Urinary bladder (tissue), 4 donors: ENCODE data around the gene BEAN1. TPM values are rescaled to one million over a fixed set of nuclear protein-coding genes. Genes with fewer than 3 reads are reported as not detected.

Source experiments
- DNase-seq: peaks from one replicate; pipeline ENCODE4 v3.0.0-alpha.2; 2015; ENCODE audit errors: extremely low spot score
- H3K27ac ChIP-seq: one replicate; pipeline ENCODE4 v1.5.1; 2013; ENCODE audit warnings: low read depth, mild to moderate bottlenecking, moderate library complexity
- H3K36me3 ChIP-seq: one replicate; pipeline ENCODE4 v1.6.1; 2013; ENCODE audit warnings: mild to moderate bottlenecking, moderate library complexity; ENCODE audit not compliant: insufficient read depth
- H3K4me1 ChIP-seq: one replicate; pipeline ENCODE4 v1.6.1; 2013; ENCODE audit warnings: mild to moderate bottlenecking, moderate library complexity; ENCODE audit not compliant: insufficient read depth
- H3K4me3 ChIP-seq: one replicate; pipeline ENCODE4 v1.5.1; 2013; ENCODE audit warnings: low read depth, low read length
- WGBS: extraction: QIAGEN DNeasy Blood & Tissue Kit; methylation state at CpG from one replicate; pipeline ENCODE4 v1.1.7; 2013; 5-methylcytosine and 5-hydroxymethylcytosine counted together
- polyA plus RNA-seq: library from polyadenylated mRNA; stranded (reverse); fragments of 200-250 nt; gene quantifications from one replicate; pipeline ENCODE4 v1.2.3, GENCODE V29; 2013
- total RNA-seq: library from RNA; depleted of rRNA; stranded (reverse); fragments of >200 nt; gene quantifications from one replicate; pipeline ENCODE4 v1.2.3, GENCODE V29; 2014
- donor health status: healthy with polysubstance abuse.
- donor health status: healthy.

Gene BEAN1
- total and polyA plus RNA-seq, 2 donors = 0.85 to 1.0 TPM

DNA sequence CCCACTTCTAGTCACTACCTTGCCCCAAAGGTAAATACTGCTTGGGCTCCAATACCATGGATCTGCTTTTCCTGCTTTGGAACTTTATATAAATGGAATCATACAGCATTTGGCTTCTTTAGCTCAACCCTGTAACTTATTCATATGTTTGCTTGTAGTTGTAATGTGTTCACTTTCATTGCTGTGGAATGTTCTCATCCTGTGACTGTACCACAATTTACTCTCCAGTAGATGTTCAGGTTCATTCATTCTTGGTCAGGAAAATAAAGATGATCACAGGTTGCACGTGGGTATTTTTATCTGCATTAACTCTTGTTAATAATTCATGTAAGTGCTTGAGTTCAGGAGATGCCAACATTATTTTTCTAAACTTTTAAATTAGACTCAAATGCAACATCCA is 6.7 kb upstream of the BEAN1 start:
- Histone ChIP-seq H3K4me3 (no peak overlapping the region), H3K27ac (no peak overlapping the region), H3K4me1 (no peaks in the 10 kb centered on the region), H3K36me3 (no peaks in the 10 kb centered on the region)
- WGBS = 62% methylated on average over 1 of the region's 1 CpG
- DNase-seq = no peak

DNA sequence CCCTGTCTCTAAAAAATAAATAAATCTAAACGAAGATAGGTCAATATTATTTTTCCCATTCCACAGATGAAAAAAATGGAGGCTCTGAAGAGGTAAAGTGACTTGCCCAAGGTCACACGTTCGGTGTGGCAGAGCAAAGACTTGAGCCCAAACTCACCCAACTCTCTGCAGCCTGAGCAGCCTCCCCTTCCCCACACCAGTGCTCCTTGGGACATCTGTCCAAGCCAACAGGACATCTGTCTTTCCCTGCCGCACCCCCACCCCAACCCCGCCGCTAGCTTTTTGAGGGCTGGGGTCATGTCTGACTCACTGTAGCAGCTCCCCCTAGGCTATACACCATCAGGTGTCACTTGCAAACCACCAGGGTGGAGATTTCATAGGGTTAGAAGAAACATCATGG is 5.2 kb upstream of the BEAN1 start:
- DNase-seq = no peak
- no peaks in the 10 kb centered on the region for H3K36me3 ChIP-seq
- 77% methylated on average over 6 of the region's 6 CpGs for WGBS
- H3K27ac ChIP-seq = no peak overlapping the region
- no peak overlapping the region for H3K4me3 ChIP-seq
- H3K4me1 ChIP-seq = no peaks in the 10 kb centered on the region

DNA sequence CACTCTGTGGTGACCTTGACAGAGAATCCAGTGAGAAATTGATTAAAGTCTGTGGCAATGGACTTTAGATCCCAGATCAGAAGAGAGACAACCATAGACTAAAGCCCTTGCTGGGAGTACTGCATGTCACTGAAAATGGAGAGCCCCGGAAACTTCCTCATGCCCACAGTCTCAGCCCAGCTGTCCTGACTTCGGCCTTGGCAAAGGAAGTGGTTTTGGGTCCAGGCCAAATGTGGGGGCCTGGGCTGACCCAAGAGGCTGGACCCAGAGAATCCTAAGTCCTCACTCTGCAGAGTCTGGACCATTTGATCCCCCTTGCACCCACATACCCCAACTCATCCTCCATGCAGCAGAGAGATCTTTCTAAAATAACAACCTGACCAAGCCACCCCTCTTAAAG is 4.7 kb upstream of the BEAN1 start:
- Histone ChIP-seq H3K4me3 (no peak overlapping the region), H3K4me1 (no peaks in the 10 kb centered on the region), H3K27ac (no peak overlapping the region), H3K36me3 (no peaks in the 10 kb centered on the region)
- 78% methylated on average over 2 of the region's 2 CpGs for WGBS
- no peak for DNase-seq

DNA sequence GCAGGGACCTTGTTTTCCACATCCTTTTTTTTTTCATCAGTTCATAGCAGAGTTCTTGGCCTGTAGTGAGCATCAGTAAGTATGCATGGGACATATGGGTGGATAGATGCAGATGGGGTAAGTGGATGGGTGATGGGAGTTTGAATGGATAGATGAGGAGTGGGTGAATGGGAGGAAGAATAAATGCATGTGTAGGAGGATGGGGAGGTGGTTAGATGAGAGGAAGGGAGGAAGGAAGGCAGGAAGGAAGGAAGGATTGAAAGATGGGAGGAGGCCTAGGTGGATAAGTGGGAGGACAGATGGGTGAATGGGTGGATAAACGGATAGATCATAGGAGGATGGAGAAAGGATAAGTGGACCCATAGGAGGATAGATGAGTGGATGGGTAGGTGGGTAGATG is 3.9 kb upstream of the BEAN1 start:
- no peak overlapping the region for H3K4me3 ChIP-seq
- H3K36me3 ChIP-seq = no peaks in the 10 kb centered on the region
- no peak for DNase-seq
- WGBS = 93% methylated on average over 1 of the region's 1 CpG
- no peak overlapping the region for H3K27ac ChIP-seq
- no peaks in the 10 kb centered on the region for H3K4me1 ChIP-seq

DNA sequence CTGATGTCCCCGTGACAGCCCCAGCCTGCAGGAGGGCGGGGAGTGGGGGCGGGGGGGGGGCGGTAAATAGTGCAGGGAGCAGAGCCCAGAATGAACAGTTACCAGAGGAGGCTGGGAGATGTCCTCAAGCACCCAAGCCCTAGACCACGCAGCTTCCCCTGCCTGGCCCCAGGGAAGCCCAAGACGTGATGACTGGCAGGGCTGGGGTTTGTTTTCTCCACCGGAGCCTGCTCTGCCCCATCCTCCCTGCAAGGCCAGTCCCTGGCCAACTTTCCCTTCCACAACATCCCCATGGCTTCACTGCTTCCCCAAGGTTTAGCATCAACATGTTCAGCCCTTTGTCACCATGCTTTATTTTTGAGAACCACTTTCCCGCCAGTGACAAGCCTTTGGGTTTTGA is 1.4 kb upstream of the BEAN1 start:
- H3K27ac ChIP-seq = no peak overlapping the region
- no peaks in the 10 kb centered on the region for H3K4me1 ChIP-seq
- 37% methylated on average over 8 of the region's 8 CpGs for WGBS
- no peak for DNase-seq
- H3K4me3 ChIP-seq = no peak overlapping the region
- H3K36me3 ChIP-seq = no peaks in the 10 kb centered on the region

DNA sequence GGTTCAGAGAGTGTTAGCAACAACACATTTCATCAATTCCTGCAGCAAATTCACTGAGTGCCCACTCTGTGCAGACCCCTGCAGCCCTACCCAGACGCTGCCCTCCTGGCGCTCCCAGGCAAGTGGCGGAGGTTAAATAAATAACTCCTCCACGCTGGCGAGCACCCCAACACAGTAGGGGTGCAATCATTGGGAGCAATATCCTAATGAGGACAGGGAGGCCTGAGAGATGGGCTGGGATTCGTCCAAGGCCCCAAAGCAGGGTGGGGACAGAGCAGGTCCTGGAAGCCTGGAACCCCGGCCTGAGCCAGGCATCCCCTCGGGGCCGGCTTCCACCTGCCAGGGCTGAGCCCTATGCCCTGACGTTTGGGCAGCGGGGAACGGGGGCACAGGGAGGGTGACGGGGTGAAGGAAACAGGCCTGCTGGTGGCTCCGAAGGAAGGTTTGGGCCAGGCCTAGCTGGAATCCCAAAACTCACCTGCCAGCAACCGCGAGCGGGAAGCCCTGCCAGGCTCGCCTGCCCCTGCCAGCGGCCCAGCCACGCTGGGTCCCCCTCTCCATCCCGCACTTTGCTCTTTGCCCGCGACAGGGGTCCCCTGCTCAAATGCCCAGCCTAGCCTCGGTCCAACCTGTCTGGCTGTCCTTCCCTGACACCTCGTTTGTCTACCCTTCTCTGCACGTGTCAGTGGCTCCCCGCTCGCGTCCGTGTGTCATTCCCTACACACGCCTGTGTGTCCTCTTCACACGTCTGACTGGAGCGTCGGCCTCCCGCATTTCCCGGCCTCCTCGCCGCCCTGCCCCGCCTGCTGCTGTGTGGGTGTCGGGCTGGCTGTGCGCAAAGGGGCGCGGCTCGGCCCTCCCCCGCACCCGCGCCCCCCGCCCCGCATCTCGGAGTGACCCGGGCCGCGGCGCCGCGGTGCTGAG is 721 bp upstream of the BEAN1 start:
- Histone ChIP-seq H3K36me3 (no peaks in the 10 kb centered on the region), H3K4me1 (no peaks in the 10 kb centered on the region), H3K4me3 (peak overlapping the region; percentile 50), H3K27ac (no peak overlapping the region)
- DNase-seq = no peak
- WGBS = 14% methylated on average over 56 of the region's 56 CpGs

DNA sequence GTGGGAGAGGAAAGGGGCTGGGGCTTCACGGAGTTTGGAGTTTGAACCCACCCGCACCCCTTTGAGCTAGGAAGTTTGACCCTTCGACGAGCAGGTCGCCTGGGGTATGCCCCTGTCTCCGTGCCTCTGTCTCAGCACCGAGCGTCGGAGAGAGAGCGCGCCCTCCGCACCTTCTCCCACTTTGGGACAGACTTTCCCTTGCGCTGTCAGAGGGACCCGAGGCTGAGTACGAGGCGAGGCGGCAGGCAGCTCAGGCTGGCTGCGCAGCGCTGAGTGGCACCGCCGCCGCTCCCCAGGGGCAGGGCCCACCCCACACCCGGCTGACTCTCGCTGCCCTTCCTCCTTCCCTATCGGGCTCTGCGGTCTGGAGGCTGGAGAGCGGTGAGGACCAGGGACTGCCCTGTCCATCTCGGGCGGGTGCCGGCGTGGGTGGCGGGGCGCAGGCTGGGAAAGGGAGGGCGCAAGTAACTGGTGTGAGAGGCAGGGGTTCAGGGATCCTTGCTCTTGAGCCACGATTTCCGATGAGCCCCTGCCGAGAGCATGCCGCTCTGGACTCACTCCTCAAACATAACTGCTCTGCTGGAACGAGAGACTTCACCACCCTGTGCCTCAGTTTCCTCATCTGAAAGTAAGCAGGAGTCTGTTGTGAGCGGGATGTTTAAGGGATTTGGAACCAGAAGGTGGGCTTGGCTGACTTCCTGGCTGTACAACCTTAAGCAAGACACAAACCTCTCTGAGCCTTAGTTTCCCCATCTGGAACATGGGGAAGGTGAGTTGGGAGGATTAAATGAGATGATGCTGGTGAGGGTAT is 981 bp downstream of the BEAN1 start:
- Histone ChIP-seq H3K27ac (no peak overlapping the region), H3K36me3 (no peaks in the 10 kb centered on the region), H3K4me3 (no peak overlapping the region), H3K4me1 (no peaks in the 10 kb centered on the region)
- DNase-seq = no peak
- WGBS = 10% methylated on average over 40 of the region's 40 CpGs

DNA sequence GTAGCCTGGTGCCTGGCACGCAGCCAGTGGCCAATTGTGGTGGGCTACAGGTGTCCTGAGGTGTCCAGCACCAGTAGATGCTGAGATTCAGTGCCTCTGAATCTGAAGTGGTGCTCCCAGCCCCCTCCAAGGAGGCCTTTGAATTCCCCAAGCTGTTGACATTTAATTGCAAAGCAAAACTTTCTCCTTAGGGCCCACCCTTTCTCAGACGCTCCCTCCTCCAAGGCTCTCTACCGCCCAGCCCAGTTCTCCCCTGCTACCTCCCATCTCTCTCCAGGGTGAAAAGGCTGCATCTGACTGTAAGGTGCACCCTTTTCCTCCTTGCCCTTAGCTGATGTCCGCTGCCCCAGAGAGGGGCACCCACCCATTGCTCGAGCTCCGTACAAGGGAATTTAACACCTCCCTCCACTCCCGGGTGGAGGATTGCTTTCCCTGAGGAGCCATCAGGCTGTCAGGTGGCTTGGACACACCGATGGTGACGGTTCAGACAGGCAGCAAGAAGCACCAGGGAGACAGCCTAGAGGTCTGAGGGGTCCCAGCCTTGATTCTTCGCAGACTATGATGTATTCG is 1.7 kb downstream of the BEAN1 start:
- Histone ChIP-seq H3K27ac (no peak overlapping the region), H3K4me1 (no peaks in the 10 kb centered on the region), H3K4me3 (no peak overlapping the region), H3K36me3 (no peaks in the 10 kb centered on the region)
- DNase-seq = no peak
- WGBS = 46% methylated on average over 11 of the region's 11 CpGs

DNA sequence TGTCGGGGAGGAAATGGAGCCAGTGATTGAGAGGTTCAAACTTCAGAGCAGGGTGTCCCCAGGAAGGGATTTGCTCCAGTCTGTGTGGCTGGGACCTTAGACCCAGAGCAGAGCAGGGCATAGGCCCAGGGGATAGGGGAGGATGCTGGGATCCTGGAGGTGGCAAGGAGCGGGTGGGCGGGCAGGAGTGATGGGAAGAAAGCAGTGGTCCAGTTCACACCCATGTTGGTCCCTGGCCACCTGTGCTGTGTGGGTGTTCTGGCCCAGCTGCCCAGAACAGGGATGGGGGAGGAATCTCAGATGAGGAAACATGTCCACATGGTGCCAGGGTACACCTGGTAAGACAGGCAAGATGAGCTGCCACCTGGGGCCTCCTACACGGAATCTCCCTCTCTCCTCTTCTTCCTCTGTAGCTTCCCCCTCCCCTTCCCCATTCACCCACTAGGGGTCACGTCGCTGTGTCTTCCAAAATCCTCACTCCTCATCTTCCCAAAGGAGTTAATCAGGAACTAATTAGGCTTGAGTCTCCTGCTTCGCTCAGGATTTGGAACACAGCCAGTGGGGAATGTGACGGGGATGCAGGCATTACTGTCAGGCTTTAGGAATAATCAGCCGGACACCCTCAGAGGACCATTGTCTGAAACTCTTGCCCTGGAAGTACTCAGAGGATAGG is 2.3 kb downstream of the BEAN1 start:
- no peaks in the 10 kb centered on the region for H3K4me1 ChIP-seq
- WGBS = 63% methylated on average over 9 of the region's 9 CpGs
- no peaks in the 10 kb centered on the region for H3K36me3 ChIP-seq
- H3K27ac ChIP-seq = no peak overlapping the region
- DNase-seq = no peak
- no peak overlapping the region for H3K4me3 ChIP-seq

DNA sequence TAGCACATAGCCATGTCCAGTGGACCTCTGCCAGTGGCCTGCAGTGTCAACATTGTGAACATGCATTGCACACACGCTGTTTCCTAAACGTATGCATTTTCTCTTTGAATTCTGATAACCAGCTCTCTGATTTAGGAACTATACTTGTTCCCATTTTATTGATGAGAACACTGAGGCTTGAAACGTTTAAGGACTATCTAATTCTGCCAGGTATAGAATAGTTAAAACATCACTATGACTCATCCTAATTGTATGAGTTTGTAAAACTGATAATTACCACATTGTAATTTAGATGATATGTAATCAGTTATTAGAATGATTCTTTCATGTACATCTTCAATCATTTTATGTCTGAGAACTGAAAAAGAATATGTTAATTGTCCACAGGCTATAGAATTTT is 3.1 kb downstream of the BEAN1 start:
- no peak overlapping the region for H3K4me3 ChIP-seq
- no peaks in the 10 kb centered on the region for H3K36me3 ChIP-seq
- WGBS = 72% methylated on average over 3 of the region's 3 CpGs
- DNase-seq = no peak
- H3K27ac ChIP-seq = no peak overlapping the region
- H3K4me1 ChIP-seq = no peaks in the 10 kb centered on the region

DNA sequence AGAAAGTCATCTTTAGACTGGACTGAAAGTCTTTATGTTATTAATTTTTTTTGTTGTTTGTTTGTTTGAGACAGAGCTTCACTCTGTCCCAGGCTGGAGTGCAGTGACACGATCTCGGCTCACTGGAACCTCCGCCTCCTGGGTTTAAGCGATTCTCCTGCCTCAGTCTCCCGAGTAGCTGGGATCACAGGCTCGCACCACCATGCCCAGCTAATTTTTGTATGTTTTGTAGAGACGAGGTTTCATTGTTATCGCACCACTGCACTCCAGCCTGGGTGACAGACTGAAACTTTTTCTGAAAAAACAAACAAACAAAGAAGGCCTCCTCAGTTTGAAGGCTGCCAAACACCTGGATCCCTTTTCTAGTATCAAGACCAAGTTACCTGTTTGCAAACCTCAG is 4.7 kb downstream of the BEAN1 start:
- Histone ChIP-seq H3K27ac (no peak overlapping the region), H3K4me3 (no peak overlapping the region), H3K36me3 (no peaks in the 10 kb centered on the region), H3K4me1 (no peaks in the 10 kb centered on the region)
- no peak for DNase-seq
- 85% methylated on average over 8 of the region's 8 CpGs for WGBS

DNA sequence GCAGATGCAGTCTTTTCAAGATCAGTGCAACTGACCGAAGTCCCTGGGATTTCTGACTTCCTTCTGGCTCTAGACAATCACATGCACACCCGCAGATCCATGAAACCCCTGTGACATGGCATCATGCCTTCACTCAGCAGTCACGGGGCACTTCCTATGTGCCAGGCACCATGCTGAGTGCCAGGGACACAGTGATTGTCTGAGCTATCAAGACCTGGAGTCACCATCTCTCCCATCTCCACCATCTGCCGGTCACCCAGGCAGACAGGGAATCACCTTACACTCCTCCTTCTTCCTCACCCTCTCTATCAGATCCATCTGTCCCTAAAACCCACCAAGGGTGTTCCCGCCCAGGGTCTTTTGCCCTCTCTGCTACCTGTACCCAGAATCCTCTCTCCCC is 5.3 kb downstream of the BEAN1 start:
- Histone ChIP-seq H3K36me3 (no peaks in the 10 kb centered on the region), H3K4me1 (no peaks in the 10 kb centered on the region), H3K4me3 (no peak overlapping the region), H3K27ac (no peak overlapping the region)
- 87% methylated on average over 5 of the region's 5 CpGs for WGBS
- DNase-seq = no peak

DNA sequence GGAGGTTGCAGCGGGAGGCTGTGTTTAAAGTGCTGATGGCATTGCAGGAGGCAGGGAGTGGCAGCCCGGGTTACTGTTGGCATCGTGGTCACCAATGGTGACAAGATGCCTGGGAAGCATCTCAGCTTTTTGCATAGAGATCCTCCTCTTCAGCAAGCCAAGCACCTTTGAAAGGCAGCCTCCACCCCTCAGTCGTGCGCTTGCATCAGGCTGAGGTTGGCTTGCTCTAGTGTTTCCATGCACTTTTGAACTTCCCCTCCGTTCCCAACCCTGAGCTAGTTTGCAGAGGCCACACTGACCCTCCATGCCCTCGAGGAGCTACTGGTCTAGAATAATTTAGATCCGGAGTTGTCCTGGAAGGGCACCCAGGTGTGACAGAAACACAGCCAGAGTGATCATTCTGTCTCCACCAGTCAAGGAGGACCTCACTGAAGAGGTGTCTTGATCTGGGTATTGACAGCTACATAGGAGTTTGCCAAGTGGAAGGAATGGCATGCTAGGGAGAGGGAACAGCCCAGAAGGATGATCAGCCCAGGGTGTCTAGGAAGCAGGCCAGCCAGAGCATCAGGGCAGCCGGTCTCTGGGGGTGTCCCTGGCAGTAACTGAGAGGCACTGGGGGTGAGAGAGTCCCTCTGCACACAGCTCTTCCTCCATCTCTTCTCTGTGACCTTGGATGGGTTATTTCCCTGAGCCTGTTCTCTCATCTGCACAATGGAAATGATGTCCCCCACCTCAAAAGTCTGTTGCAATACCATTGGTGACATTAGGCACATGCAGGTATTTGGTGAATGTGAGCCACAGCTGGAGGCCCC is 7.7 kb downstream of the BEAN1 start:
- WGBS = 83% methylated on average over 9 of the region's 9 CpGs
- H3K4me1 ChIP-seq = no peaks in the 10 kb centered on the region
- no peak overlapping the region for H3K4me3 ChIP-seq
- no peak for DNase-seq
- H3K36me3 ChIP-seq = no peaks in the 10 kb centered on the region
- H3K27ac ChIP-seq = no peak overlapping the region
